Mammary epithelial cell (primary cell): ENCODE measurements around the gene VN1R2.

ENCODE experiments used
- CTCF ChIP-seq, 2 donors: IDR thresholded peaks in 1 of 2; conservative IDR thresholded peaks in 1 of 2; 2 replicates each; pipeline ENCODE4 v1.5.1; 2011 to 2012; ENCODE audit warnings: inconsistent platforms in 2 of 2, low read length in 2 of 2, mild to moderate bottlenecking in 2 of 2, control low read depth in 1 of 2, low read depth in 1 of 2; ENCODE audit not compliant: insufficient read depth in 1 of 2; ENCODE audit errors: extremely low read depth in 1 of 2
- EZH2 ChIP-seq: IDR thresholded peaks from 2 replicates; pipeline ENCODE4 v1.6.1; 2012; ENCODE audit warnings: low read length, inconsistent platforms, borderline replicate concordance

- TF ChIP-seq EZH2, result no peak
- no peak for TF ChIP-seq CTCF (conservative IDR thresholded peaks at IDR 0.05 in 1 of 2, IDR thresholded peaks at IDR 0.05 in 1 of 2; ENCODE audit: extremely low read depth in 1 of 2, insufficient read depth in 1 of 2, low read depth in 1 of 2, low read length in 2 of 2)
Observed at GRCh38 chr19:53285087-53285486, 27.0 kb downstream of the VN1R2 start.
